Lower lobe of right lung (tissue), 2 donors: ENCODE data around the gene YARS1. TPM values are rescaled to one million over a fixed set of nuclear protein-coding genes. Genes with fewer than 3 reads are reported as not detected.
A peak's percentile ranks its signal among the peaks of the same experiment; 100 is the strongest.

Source experiments
- ATAC-seq, 2 donors: fragments of 200-7000 bp; cut with Tn5 transposase; one replicate each; pipeline ENCODE4 v1.9.1; 2020 to 2022; ENCODE audit warnings: mild to moderate bottlenecking in 2 of 2, moderate library complexity in 2 of 2
- DNase-seq: peaks from one replicate; pipeline ENCODE4 v3.0.0-alpha.2; 2020
- H3K27ac ChIP-seq: fragments of 200-600 bp; one replicate; pipeline ENCODE4 v1.8.0; 2022
- H3K27me3 ChIP-seq: fragments of 200-600 bp; one replicate; pipeline ENCODE4 v1.8.0; 2022; ENCODE audit warnings: low read depth
- H3K36me3 ChIP-seq: fragments of 200-600 bp; one replicate; pipeline ENCODE4 v1.8.0; 2022; ENCODE audit warnings: mild to moderate bottlenecking
- H3K4me1 ChIP-seq: fragments of 200-600 bp; one replicate; pipeline ENCODE4 v1.8.0; 2022
- H3K4me3 ChIP-seq: fragments of 200-600 bp; one replicate; pipeline ENCODE4 v1.8.0; 2022; ENCODE audit warnings: mild to moderate bottlenecking
- H3K9me3 ChIP-seq: fragments of 200-600 bp; one replicate; pipeline ENCODE4 v1.8.0; 2022
- intact Hi-C: fragments of 100-400 bp; cut with DNase I; formaldehyde crosslinking; loops from one replicate; pipeline ENCODE4 v1.11.0; 2022
- total RNA-seq: library from RNA; stranded (reverse); fragmentation: NEBNext Ultra II Directional; extraction: Animal tissue kit (Norgen Biotek cat#: 25700); gene quantifications from one replicate; pipeline ENCODE4 v1.2.1, GENCODE V29; 2021
- TF ChIP-seq, protein P1 (sequence below): fragments of 200-600 bp; IDR thresholded peaks from one replicate; pipeline ENCODE4 v1.8.0; 2022; ENCODE audit warnings: antibody characterized with exemption, mild to moderate bottlenecking
- donor health status: DM: no; HTN: yes; CAD: no; lungs with severe emphysema.

YARS1 gene
- total RNA-seq, 1 donor from 2014 or later = 96.7 TPM

DNA sequence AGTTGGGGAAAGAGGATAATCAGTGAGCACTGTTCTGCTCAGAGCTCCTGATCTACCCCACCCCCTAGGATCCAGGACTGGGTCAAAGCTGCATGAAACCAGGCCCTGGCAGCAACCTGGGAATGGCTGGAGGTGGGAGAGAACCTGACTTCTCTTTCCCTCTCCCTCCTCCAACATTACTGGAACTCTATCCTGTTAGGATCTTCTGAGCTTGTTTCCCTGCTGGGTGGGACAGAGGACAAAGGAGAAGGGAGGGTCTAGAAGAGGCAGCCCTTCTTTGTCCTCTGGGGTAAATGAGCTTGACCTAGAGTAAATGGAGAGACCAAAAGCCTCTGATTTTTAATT, 42.7 kb downstream of the YARS1 start:
- ATAC-seq (no peak), DNase-seq (no peak)
- Histone ChIP-seq H3K27me3 (no peaks in the 10 kb centered on the region), H3K27ac (no peak overlapping the region), H3K9me3 (no peaks in the 10 kb centered on the region), H3K4me3 (no peak overlapping the region), H3K4me1 (peaks cover 23% of the 10 kb centered on the region), H3K36me3 (peaks cover 76% of the 10 kb centered on the region)
- TF ChIP-seq, protein P1, sequence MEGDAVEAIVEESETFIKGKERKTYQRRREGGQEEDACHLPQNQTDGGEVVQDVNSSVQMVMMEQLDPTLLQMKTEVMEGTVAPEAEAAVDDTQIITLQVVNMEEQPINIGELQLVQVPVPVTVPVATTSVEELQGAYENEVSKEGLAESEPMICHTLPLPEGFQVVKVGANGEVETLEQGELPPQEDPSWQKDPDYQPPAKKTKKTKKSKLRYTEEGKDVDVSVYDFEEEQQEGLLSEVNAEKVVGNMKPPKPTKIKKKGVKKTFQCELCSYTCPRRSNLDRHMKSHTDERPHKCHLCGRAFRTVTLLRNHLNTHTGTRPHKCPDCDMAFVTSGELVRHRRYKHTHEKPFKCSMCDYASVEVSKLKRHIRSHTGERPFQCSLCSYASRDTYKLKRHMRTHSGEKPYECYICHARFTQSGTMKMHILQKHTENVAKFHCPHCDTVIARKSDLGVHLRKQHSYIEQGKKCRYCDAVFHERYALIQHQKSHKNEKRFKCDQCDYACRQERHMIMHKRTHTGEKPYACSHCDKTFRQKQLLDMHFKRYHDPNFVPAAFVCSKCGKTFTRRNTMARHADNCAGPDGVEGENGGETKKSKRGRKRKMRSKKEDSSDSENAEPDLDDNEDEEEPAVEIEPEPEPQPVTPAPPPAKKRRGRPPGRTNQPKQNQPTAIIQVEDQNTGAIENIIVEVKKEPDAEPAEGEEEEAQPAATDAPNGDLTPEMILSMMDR = no peak
- intact Hi-C loops = no loop called here

DNA sequence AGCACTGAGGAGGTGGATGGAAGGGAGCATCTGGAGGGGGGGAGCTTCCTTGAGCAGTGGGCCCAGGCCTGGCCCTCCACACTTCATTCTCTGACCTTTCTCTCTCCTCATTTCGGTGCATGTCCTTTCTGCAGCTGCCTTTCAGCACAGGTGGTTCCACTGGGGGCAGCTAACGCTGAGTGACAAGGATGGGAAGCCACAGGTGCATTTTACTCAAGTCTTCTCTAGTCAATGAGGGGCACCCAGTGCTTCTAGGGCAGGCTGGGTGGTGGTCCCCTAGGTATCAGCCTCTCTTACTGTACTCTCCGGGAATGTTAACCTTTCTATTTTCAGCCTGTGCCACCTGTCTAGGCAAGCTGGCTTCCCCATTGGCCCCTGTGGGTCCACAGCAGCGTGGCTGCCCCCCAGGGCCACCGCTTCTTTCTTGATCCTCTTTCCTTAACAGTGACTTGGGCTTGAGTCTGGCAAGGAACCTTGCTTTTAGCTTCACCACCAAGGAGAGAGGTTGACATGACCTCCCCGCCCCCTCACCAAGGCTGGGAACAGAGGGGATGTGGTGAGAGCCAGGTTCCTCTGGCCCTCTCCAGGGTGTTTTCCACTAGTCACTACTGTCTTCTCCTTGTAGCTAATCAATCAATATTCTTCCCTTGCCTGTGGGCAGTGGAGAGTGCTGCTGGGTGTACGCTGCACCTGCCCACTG, 43.2 kb downstream of the YARS1 start:
- Histone ChIP-seq H3K4me1 (peaks cover 27% of the 10 kb centered on the region), H3K27ac (no peak overlapping the region), H3K4me3 (no peak overlapping the region), H3K27me3 (no peaks in the 10 kb centered on the region), H3K9me3 (no peaks in the 10 kb centered on the region), H3K36me3 (peaks cover 73% of the 10 kb centered on the region)
- no peak for DNase-seq
- no peak for ATAC-seq
- intact Hi-C loops = no loop called here
- TF ChIP-seq, protein P1 = no peak

DNA sequence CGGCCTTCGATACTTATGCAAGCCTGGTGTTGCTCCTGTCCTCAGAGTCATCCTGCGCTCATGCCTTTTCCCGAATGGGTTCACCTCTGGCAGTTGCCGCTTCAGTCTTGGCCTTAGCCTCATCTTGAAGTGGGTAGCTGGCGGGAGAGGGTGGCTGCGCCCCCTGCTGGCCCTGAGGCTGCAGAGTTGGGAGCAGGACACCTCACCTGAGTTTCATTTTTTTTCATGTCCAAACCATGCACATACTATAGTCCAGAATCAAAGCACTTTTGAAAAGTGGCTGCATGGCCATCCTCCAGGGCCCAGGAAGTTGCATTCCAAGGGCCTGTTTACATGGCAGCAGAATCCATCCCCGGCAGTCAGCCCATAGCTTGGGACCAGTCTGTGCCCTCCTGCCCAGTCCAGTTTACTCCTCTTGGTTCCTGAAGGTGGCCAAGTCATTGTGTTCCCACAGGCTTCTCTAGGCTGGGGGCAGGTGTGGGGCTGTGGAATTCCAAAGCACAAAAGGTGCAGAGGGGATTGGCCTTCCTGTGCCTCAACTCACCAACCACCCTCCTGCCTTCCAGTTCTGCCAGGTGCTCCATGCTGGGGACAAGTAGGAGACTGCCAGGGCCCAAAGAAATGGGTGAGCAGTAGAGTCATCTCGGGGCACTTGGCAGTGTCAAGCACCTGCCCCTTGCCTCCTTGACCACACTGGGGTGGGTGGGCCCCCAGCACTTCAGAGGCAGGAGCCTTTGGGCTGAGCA, 44.0 kb downstream of the YARS1 start:
- no peaks in the 10 kb centered on the region for H3K9me3 ChIP-seq
- H3K27me3 ChIP-seq = no peaks in the 10 kb centered on the region
- peaks cover 73% of the 10 kb centered on the region for H3K36me3 ChIP-seq
- peak; percentile 87 for ATAC-seq
- TF ChIP-seq, protein P1 = peak; percentile 91
- no peak overlapping the region for H3K4me3 ChIP-seq
- DNase-seq = peak; percentile 85
- H3K4me1 ChIP-seq = peaks cover 33% of the 10 kb centered on the region
- peak overlapping the region; percentile 34 for H3K27ac ChIP-seq
- intact Hi-C loops = no loop called here

DNA sequence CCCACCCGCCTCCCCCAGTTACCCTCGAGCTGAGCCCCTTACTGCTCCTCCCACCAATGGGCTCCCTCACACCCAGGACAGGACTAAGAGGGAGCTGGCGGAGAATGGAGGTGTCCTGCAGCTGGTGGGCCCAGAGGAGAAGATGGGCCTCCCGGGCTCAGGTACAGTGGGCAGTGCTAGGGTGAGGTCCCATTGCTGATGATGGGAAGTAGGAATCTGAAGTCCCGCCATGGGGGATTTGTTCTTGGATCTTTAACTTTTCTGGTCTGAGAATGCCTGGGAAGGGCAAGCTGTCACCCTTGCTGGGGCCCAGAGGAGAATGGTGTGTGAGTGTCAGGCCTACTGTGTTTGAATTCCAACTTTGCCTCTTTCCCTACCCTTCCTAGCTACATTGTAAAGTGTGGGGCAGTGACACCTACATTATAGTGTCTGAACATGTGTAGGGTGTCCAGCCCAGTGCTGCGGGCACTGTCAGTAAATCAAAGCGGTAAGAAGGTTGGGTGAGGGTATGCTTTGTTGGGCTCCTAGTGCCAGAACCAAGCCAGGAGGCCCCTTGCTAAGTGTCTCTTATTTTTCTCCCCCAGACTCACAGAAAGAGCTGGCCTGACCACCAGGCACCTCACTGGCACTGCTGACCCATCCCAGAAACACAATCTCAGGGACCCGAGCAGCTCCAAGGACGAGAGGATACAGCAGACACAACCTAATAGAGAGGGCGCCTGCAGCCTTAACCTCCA, 44.7 kb downstream of the YARS1 start:
- H3K36me3 ChIP-seq = peaks cover 71% of the 10 kb centered on the region
- H3K4me3 ChIP-seq = no peak overlapping the region
- peak in 1 of 2 donors; percentile 1 for ATAC-seq
- H3K27me3 ChIP-seq = no peaks in the 10 kb centered on the region
- peak; percentile 8 for DNase-seq
- H3K9me3 ChIP-seq = no peaks in the 10 kb centered on the region
- TF ChIP-seq, protein P1 = no peak
- H3K4me1 ChIP-seq = peaks cover 41% of the 10 kb centered on the region
- intact Hi-C loops = no loop called here
- H3K27ac ChIP-seq = peak overlapping the region; percentile 34

DNA sequence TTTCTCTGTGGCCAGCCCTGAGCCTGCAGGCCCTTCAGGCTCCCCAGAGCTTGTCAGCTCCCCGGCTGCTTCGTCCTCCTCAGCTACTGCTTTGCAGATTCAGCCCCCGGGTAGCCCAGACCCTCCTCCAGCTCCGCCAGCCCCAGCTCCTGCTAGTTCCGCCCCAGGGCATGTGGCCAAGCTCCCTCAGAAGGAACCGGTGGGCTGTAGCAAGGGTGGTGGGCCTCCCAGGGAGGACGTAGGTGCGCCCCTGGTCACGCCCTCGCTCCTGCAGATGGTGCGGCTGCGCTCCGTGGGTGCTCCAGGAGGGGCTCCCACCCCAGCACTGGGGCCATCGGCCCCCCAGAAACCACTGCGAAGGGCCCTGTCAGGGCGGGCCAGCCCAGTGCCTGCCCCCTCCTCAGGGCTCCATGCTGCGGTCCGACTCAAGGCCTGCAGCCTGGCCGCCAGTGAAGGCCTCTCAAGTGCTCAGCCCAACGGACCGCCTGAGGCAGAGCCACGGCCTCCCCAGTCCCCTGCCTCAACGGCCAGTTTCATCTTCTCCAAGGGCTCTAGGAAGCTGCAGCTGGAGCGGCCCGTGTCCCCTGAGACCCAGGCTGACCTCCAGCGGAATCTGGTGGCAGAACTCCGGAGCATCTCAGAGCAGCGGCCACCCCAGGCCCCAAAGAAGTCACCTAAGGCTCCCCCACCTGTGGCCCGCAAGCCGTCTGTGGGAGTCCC, 45.4 kb downstream of the YARS1 start:
- no peaks in the 10 kb centered on the region for H3K27me3 ChIP-seq
- no peaks in the 10 kb centered on the region for H3K9me3 ChIP-seq
- ATAC-seq (no peak), DNase-seq (peak; percentile 46)
- intact Hi-C loops = no loop called here
- peaks cover 65% of the 10 kb centered on the region for H3K36me3 ChIP-seq
- TF ChIP-seq, protein P1 = no peak
- no peak overlapping the region for H3K4me3 ChIP-seq
- H3K4me1 ChIP-seq = peaks cover 48% of the 10 kb centered on the region
- H3K27ac ChIP-seq = no peak overlapping the region
